OCI-LY7 (cell line): ENCODE data around the gene ATXN1.

ENCODE experiments used
- CTCF ChIP-seq: fragments of 200-600 bp; sonication (generic); conservative IDR thresholded peaks from 2 replicates; pipeline ENCODE4 v1.5.1; 2014; ENCODE audit warnings: mild to moderate bottlenecking, antibody characterized with exemption, low read length, moderate library complexity, mixed read lengths
- EZH2phosphoT487 ChIP-seq: fragments of 200-600 bp; sonication (generic); IDR thresholded peaks from 2 replicates; pipeline ENCODE4 v1.6.1; 2018; ENCODE audit warnings: low read depth, borderline replicate concordance, mild to moderate bottlenecking, mixed run types, antibody characterized with exemption, low read length, moderate library complexity, mixed read lengths

- TF ChIP-seq CTCF, result no peak
- TF ChIP-seq EZH2phosphoT487, result no peak
Observed at GRCh38 chr6:16754274-16754673, 7.0 kb downstream of the ATXN1 start.
